Erythroblast (primary cell): Measurements from ENCODE around the gene OPCML.

Experiments used
- GATA1 ChIP-seq: IDR thresholded peaks from 2 replicates; pipeline ENCODE4 v1.6.1; 2011; ENCODE audit warnings: low read depth, mild to moderate bottlenecking, control low read depth, low read length, moderate library complexity
- POLR2A ChIP-seq: IDR thresholded peaks from 2 replicates; pipeline ENCODE4 v1.6.1; 2011; ENCODE audit warnings: mild to moderate bottlenecking, low read length

GRCh38 chr11:132528181-132528580 is 1004.1 kb downstream of the OPCML start:
- TF ChIP-seq POLR2A (no peak), GATA1 (no peak)
